Measurements from ENCODE around the gene RFTN1.

RFTN1 gene

DNA sequence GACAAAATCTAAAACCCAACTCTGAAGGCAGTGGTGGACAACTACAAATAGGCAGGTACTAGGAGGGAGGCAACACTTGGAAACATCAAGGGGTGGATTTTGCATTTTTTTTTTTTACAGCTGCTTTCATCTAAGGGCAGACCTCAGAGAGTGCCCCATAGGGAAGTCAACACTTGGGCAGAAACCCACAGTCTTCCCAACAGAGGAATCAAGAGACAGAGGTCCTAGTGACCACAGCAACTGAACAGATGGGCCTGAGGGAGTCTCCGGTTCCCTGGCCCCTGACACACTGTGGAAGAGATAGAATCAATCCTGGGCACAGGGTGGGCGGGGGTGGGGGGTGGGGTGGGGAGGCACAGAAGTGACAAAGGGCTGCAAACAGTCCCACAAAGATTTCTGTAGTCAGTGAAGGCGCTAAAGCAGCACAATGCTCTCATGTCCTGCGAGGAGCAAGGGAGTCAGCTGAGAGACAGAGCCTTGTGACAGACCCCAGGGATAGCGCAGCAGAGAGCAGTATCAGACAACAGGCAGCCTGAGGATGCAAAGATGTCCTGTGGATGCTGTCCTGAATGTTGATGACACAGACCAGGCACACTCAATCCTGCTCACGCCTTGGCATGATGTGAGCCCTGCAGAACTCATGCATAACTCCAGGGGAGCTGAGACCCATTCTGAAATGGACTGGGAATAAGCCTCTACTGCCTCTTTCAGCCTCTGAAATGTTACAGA, 6.9 kb upstream of the RFTN1 start:
- no peak overlapping the region for H3K4me3 Mint-ChIP-seq
- no peaks in the 10 kb centered on the region for H3K27me3 Mint-ChIP-seq (ENCODE audit: low read depth)
- H3K27ac Mint-ChIP-seq, result no peak overlapping the region
- no peak for DNase-seq (ENCODE audit: low spot score)
- H3K9me3 Mint-ChIP-seq, result peaks cover 42% of the 10 kb centered on the region
- peaks cover 13% of the 10 kb centered on the region for H3K36me3 Mint-ChIP-seq (ENCODE audit: low read depth)
- peaks cover 47% of the 10 kb centered on the region for H3K4me1 Mint-ChIP-seq (ENCODE audit: low read depth)

GRCh38 chr3:16516695-16517481, 3.4 kb upstream of the RFTN1 start:
- Mint-ChIP-seq H3K27me3 (ENCODE audit: low read depth) (no peaks in the 10 kb centered on the region), H3K36me3 (ENCODE audit: low read depth) (peaks cover 4% of the 10 kb centered on the region), H3K4me1 (ENCODE audit: low read depth) (peaks cover 59% of the 10 kb centered on the region), H3K27ac (peak overlapping the region; percentile 72), H3K9me3 (peaks cover 14% of the 10 kb centered on the region), H3K4me3 (peak overlapping the region; percentile 54)
- peak; percentile 39 for DNase-seq (ENCODE audit: low spot score)

- DNase-seq (ENCODE audit: low spot score), result no peak
- H3K4me1 Mint-ChIP-seq (ENCODE audit: low read depth), result peaks cover 61% of the 10 kb centered on the region
- H3K27me3 Mint-ChIP-seq (ENCODE audit: low read depth), result no peaks in the 10 kb centered on the region
- peaks cover 8% of the 10 kb centered on the region for H3K36me3 Mint-ChIP-seq (ENCODE audit: low read depth)
- peak overlapping the region; percentile 97 for H3K4me3 Mint-ChIP-seq
- peak overlapping the region; percentile 72 for H3K27ac Mint-ChIP-seq
- H3K9me3 Mint-ChIP-seq, result peaks cover 14% of the 10 kb centered on the region
Measured at GRCh38 chr3:16515885-16516420, 2.5 kb upstream of the RFTN1 start.

GRCh38 chr3:16514755-16515353, 1.4 kb upstream of the RFTN1 start:
- H3K27ac Mint-ChIP-seq, result peak overlapping the region; percentile 73
- peak overlapping the region; percentile 97 for H3K4me3 Mint-ChIP-seq
- H3K36me3 Mint-ChIP-seq (ENCODE audit: low read depth), result peaks cover 8% of the 10 kb centered on the region
- no peaks in the 10 kb centered on the region for H3K27me3 Mint-ChIP-seq (ENCODE audit: low read depth)
- peaks cover 14% of the 10 kb centered on the region for H3K9me3 Mint-ChIP-seq
- H3K4me1 Mint-ChIP-seq (ENCODE audit: low read depth), result peaks cover 63% of the 10 kb centered on the region
- DNase-seq (ENCODE audit: low spot score), result no peak

- peaks cover 8% of the 10 kb centered on the region for H3K36me3 Mint-ChIP-seq (ENCODE audit: low read depth)
- H3K9me3 Mint-ChIP-seq, result peaks cover 11% of the 10 kb centered on the region
- peaks cover 66% of the 10 kb centered on the region for H3K4me1 Mint-ChIP-seq (ENCODE audit: low read depth)
- no peak for DNase-seq (ENCODE audit: low spot score)
- H3K27me3 Mint-ChIP-seq (ENCODE audit: low read depth), result no peaks in the 10 kb centered on the region
- H3K27ac Mint-ChIP-seq, result peak overlapping the region; percentile 73
- H3K4me3 Mint-ChIP-seq, result peak overlapping the region; percentile 97
Measured at GRCh38 chr3:16514021-16514700, 662 bp upstream of the RFTN1 start.

DNA sequence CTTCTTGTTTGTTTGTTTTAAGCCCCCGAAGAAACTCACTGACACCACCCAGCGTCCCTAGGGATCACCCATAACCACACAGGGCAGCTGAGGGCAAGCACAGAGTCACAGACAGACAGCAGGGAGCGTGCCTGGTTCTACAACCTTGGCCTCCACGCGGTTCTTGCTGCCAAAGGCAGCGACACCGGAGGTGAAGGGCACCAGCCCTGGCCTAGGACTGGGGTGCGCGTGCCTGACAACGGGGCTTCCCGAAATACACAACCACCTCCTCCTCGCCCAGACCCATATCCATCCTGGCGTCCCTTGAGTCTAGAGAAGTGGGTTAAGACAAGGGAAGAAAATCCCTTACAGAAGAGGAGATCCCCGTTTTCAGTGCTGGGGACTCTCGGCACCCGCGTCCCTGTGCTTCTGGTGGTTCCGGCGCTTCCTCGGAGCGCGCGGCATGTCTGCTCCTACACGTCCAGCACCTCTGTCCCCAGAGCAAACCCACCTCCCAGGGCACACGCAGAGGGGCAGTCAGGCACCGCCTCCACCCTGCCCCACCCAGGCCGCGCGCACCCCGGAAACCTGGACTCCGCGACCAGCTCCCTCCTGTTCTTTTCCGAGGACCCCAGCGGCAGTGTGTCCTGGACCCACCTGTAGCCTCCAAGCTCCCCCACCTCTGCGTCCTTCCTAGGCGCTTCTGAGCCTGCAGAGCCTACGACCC, 911 bp downstream of the RFTN1 start:
- no peaks in the 10 kb centered on the region for H3K9me3 Mint-ChIP-seq
- H3K27me3 Mint-ChIP-seq (ENCODE audit: low read depth), result no peaks in the 10 kb centered on the region
- DNase-seq (ENCODE audit: low spot score), result peak; percentile 43
- peaks cover 74% of the 10 kb centered on the region for H3K4me1 Mint-ChIP-seq (ENCODE audit: low read depth)
- peak overlapping the region; percentile 97 for H3K4me3 Mint-ChIP-seq
- peak overlapping the region; percentile 90 for H3K27ac Mint-ChIP-seq
- peaks cover 9% of the 10 kb centered on the region for H3K36me3 Mint-ChIP-seq (ENCODE audit: low read depth)

GRCh38 chr3:16511681-16512434, 1.6 kb downstream of the RFTN1 start:
- DNase-seq (ENCODE audit: low spot score), result peak; percentile 85
- H3K4me1 Mint-ChIP-seq (ENCODE audit: low read depth), result peaks cover 73% of the 10 kb centered on the region
- H3K27ac Mint-ChIP-seq, result peak overlapping the region; percentile 90
- H3K36me3 Mint-ChIP-seq (ENCODE audit: low read depth), result peaks cover 12% of the 10 kb centered on the region
- H3K27me3 Mint-ChIP-seq (ENCODE audit: low read depth), result no peaks in the 10 kb centered on the region
- H3K9me3 Mint-ChIP-seq, result no peaks in the 10 kb centered on the region
- peak overlapping the region; percentile 97 for H3K4me3 Mint-ChIP-seq

DNA sequence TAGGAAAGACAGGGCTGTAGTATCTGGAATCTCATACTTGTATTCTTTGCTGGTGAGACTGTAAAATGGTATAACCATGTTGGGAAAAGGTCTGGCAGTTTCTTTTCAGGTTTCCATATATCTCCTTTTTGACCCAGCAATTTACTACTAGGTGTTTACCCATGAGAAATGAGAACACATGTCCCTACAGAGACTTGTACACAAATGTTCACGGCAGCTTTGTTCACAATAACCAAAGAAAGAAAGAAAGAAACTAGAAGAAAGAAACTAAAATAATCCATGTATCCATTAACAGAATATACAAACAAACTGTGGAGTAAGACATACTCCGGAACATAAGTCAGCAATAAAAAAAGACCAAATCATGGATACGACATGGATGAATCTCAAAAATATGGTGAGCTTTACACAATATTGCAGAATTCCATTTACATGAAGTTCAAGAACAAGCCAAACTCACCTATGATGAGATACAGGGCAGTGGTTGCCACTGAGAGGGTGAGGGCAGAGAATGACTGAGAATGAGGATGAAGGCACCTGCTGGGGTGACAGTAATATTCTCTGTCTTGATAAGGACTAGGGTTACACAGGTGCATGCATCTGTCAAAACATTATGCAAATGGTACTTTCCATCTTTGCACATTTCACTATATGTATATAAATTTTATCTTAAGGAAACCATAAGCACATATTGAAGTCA, 2.7 kb downstream of the RFTN1 start:
- H3K36me3 Mint-ChIP-seq (ENCODE audit: low read depth), result peaks cover 19% of the 10 kb centered on the region
- no peak for DNase-seq (ENCODE audit: low spot score)
- peaks cover 66% of the 10 kb centered on the region for H3K4me1 Mint-ChIP-seq (ENCODE audit: low read depth)
- no peaks in the 10 kb centered on the region for H3K27me3 Mint-ChIP-seq (ENCODE audit: low read depth)
- peak overlapping the region; percentile 90 for H3K27ac Mint-ChIP-seq
- H3K9me3 Mint-ChIP-seq, result no peaks in the 10 kb centered on the region
- H3K4me3 Mint-ChIP-seq, result peak overlapping the region; percentile 97

- DNase-seq (ENCODE audit: low spot score), result peak; percentile 47
- Mint-ChIP-seq H3K27ac (peak overlapping the region; percentile 64), H3K9me3 (no peaks in the 10 kb centered on the region), H3K4me3 (peak overlapping the region; percentile 97), H3K4me1 (ENCODE audit: low read depth) (peaks cover 65% of the 10 kb centered on the region), H3K27me3 (ENCODE audit: low read depth) (no peaks in the 10 kb centered on the region), H3K36me3 (ENCODE audit: low read depth) (peaks cover 27% of the 10 kb centered on the region)
Measured at GRCh38 chr3:16509721-16510619, 3.5 kb downstream of the RFTN1 start.

GRCh38 chr3:16508591-16508995, 4.9 kb downstream of the RFTN1 start:
- Mint-ChIP-seq H3K27ac (peak overlapping the region; percentile 66), H3K9me3 (no peaks in the 10 kb centered on the region), H3K27me3 (ENCODE audit: low read depth) (no peaks in the 10 kb centered on the region), H3K4me3 (peak overlapping the region; percentile 38), H3K4me1 (ENCODE audit: low read depth) (peaks cover 61% of the 10 kb centered on the region), H3K36me3 (ENCODE audit: low read depth) (peaks cover 32% of the 10 kb centered on the region)
- DNase-seq (ENCODE audit: low spot score), result no peak

GRCh38 chr3:16508243-16508578, 5.3 kb downstream of the RFTN1 start:
- Mint-ChIP-seq H3K4me1 (ENCODE audit: low read depth) (peaks cover 61% of the 10 kb centered on the region), H3K4me3 (no peak overlapping the region), H3K36me3 (ENCODE audit: low read depth) (peaks cover 32% of the 10 kb centered on the region), H3K27ac (peak overlapping the region; percentile 66), H3K9me3 (no peaks in the 10 kb centered on the region), H3K27me3 (ENCODE audit: low read depth) (no peaks in the 10 kb centered on the region)
- DNase-seq (ENCODE audit: low spot score), result no peak

Data from T-helper 2 cell treated with Interferon-gamma antibody and Interleukin-4, amounts not matched to agents 5 μg/mL and 100 μg/mL, for 36 hours (primary cell).